Measurements from ENCODE around the gene PCDH12.

PCDH12 gene

GRCh38 chr5:141960018-141960417 is 2.0 kb upstream of the PCDH12 start:
- H3K4me3 ChIP-seq (ENCODE audit: low read depth, low read length): no peak overlapping the region
- peak; percentile 24 for TF ChIP-seq CTCF (IDR thresholded peaks at IDR 0.05; ENCODE audit: insufficient read depth, low read depth, low read length, missing control alignments)
- no peak for DNase-seq (ENCODE audit: low read depth)

GRCh38 chr5:141958546-141959172 is 657 bp upstream of the PCDH12 start:
- DNase-seq (ENCODE audit: low read depth): no peak
- no peak for TF ChIP-seq CTCF (IDR thresholded peaks at IDR 0.05; ENCODE audit: insufficient read depth, low read depth, low read length, missing control alignments)
- H3K4me3 ChIP-seq (ENCODE audit: low read depth, low read length): no peak overlapping the region

- no peak overlapping the region for H3K4me3 ChIP-seq (ENCODE audit: low read depth, low read length)
- no peak for DNase-seq (ENCODE audit: low read depth)
- TF ChIP-seq CTCF (IDR thresholded peaks at IDR 0.05; ENCODE audit: insufficient read depth, low read depth, low read length, missing control alignments): no peak
These were observed 520 bp downstream of the PCDH12 start for GRCh38 chr5:141957367-141957996.

GRCh38 chr5:141954194-141954593 is 3.8 kb downstream of the PCDH12 start:
- TF ChIP-seq CTCF (IDR thresholded peaks at IDR 0.05; ENCODE audit: insufficient read depth, low read depth, low read length, missing control alignments): no peak
- DNase-seq (ENCODE audit: low read depth): no peak
- no peak overlapping the region for H3K4me3 ChIP-seq (ENCODE audit: low read depth, low read length)

GRCh38 chr5:141952020-141952419 is 6.0 kb downstream of the PCDH12 start:
- H3K4me3 ChIP-seq (ENCODE audit: low read depth, low read length): no peak overlapping the region
- DNase-seq (ENCODE audit: low read depth): no peak
- TF ChIP-seq CTCF (IDR thresholded peaks at IDR 0.05; ENCODE audit: insufficient read depth, low read depth, low read length, missing control alignments): no peak

- peak; percentile 54 for DNase-seq (ENCODE audit: low read depth)
- TF ChIP-seq CTCF (IDR thresholded peaks at IDR 0.05; ENCODE audit: insufficient read depth, low read depth, low read length, missing control alignments): peak; percentile 72
- H3K4me3 ChIP-seq (ENCODE audit: low read depth, low read length): no peak overlapping the region
These were observed 6.6 kb downstream of the PCDH12 start for GRCh38 chr5:141951332-141951781.

Measured in GM12865 (cell line).